Measurements from ENCODE around the gene ASB18.

GRCh38 chr2:236298924-236299475 lies 34.8 kb upstream of the ASB18 start:
- TF ChIP-seq, protein P1, sequence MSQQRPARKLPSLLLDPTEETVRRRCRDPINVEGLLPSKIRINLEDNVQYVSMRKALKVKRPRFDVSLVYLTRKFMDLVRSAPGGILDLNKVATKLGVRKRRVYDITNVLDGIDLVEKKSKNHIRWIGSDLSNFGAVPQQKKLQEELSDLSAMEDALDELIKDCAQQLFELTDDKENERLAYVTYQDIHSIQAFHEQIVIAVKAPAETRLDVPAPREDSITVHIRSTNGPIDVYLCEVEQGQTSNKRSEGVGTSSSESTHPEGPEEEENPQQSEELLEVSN (IDR thresholded peaks at IDR 0.05), result no peak
- TF ChIP-seq, protein P2, sequence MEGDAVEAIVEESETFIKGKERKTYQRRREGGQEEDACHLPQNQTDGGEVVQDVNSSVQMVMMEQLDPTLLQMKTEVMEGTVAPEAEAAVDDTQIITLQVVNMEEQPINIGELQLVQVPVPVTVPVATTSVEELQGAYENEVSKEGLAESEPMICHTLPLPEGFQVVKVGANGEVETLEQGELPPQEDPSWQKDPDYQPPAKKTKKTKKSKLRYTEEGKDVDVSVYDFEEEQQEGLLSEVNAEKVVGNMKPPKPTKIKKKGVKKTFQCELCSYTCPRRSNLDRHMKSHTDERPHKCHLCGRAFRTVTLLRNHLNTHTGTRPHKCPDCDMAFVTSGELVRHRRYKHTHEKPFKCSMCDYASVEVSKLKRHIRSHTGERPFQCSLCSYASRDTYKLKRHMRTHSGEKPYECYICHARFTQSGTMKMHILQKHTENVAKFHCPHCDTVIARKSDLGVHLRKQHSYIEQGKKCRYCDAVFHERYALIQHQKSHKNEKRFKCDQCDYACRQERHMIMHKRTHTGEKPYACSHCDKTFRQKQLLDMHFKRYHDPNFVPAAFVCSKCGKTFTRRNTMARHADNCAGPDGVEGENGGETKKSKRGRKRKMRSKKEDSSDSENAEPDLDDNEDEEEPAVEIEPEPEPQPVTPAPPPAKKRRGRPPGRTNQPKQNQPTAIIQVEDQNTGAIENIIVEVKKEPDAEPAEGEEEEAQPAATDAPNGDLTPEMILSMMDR (IDR thresholded peaks at IDR 0.05; ENCODE audit: control extremely low read depth in 1 of 3, insufficient read depth in 1 of 3, low read depth in 1 of 3, low read length in 3 of 3), result no peak
- TF ChIP-seq CBX5 (IDR thresholded peaks at IDR 0.05; ENCODE audit: low read depth, low read length) (no peak), POLR2A (IDR thresholded peaks at IDR 0.05; ENCODE audit: control extremely low read depth in 1 of 2, low read depth in 2 of 2, low read length in 2 of 2) (no peak), TBP (IDR thresholded peaks at IDR 0.05; ENCODE audit: low read depth, low read length) (no peak), FOSL1 (IDR thresholded peaks at IDR 0.05; ENCODE audit: insufficient read depth, low read depth, low read length) (no peak), RFX5 (IDR thresholded peaks at IDR 0.05; ENCODE audit: borderline replicate concordance, low read depth, low read length) (no peak), RNF2 (IDR thresholded peaks at IDR 0.05; ENCODE audit: borderline replicate concordance, low read depth, low read length, missing control alignments, poor library complexity, severe bottlenecking) (no peak), TAF1 (IDR thresholded peaks at IDR 0.05; ENCODE audit: low read depth, low read length) (no peak), EGR1 (IDR thresholded peaks at IDR 0.05; ENCODE audit: borderline replicate concordance, low read depth, low read length) (no peak)

All from H1 (cell line).